ENCODE data around the gene ABCB9. TPM values are rescaled to one million over a fixed set of nuclear protein-coding genes. Genes with fewer than 3 reads are reported as not detected.
A peak's percentile ranks its signal among the peaks of the same experiment; 100 is the strongest.
"Not testable (repeated sequence)": the region's sequence is repeated elsewhere in the genome, so short reads cannot be mapped to it uniquely, and the experiment has no call there.

ABCB9 gene
- total RNA-seq, 1 experiment from 2014 or later: 20.9 TPM

- CTCF ChIA-PET: no interaction called here
- peak; percentile 11; the same call in 1 of the 2 replicates for ATAC-seq
These were observed 57.3 kb downstream of the ABCB9 start for GRCh38 chr12:122908915-122909314.

GRCh38 chr12:122905258-122905657 is 61.0 kb downstream of the ABCB9 start:
- CTCF ChIA-PET; H3K36me3 ChIP-seq (ENCODE audit: low read depth, low read length); H3K4me1 ChIP-seq (ENCODE audit: insufficient read depth, low read length); H3K27me3 ChIP-seq (ENCODE audit: low read length); H3K79me2 ChIP-seq (ENCODE audit: low read length); H3K4me3 ChIP-seq (ENCODE audit: low read length); POLR2A ChIA-PET (ENCODE audit: unreplicated experiment); BruUV-seq (replicated peaks); H3F3A ChIP-seq (ENCODE audit: low read length, unreplicated experiment); H3K9me3 ChIP-seq (ENCODE audit: low read length); H2AFZ ChIP-seq (ENCODE audit: low read length); DNase-seq; H3K9me2 ChIP-seq (replicated peaks; ENCODE audit: low read length); H3K9ac ChIP-seq (ENCODE audit: low read length); ATAC-seq; H3K27ac ChIP-seq (ENCODE audit: low read length); H4K20me1 ChIP-seq (ENCODE audit: low read length); intact Hi-C loops (cut with micrococcal nuclease); H3K4me2 ChIP-seq (ENCODE audit: low read length): not testable (repeated sequence)

More at GRCh38 chr12:122908915-122909314, 57.3 kb downstream of the ABCB9 start:
- Histone ChIP-seq H3K9ac (ENCODE audit: low read length) (no peak overlapping the region), H3K4me3 (ENCODE audit: low read length) (no peak overlapping the region), H3K27me3 (ENCODE audit: low read length) (no peaks in the 10 kb centered on the region), H2AFZ (ENCODE audit: low read length) (no peak overlapping the region), H3K4me2 (ENCODE audit: low read length) (no peak overlapping the region), H3K9me3 (ENCODE audit: low read length) (no peaks in the 10 kb centered on the region), H3F3A (ENCODE audit: low read length, unreplicated experiment) (no peaks in the 10 kb centered on the region), H3K27ac (ENCODE audit: low read length) (no peak overlapping the region), H3K36me3 (ENCODE audit: low read depth, low read length) (no peaks in the 10 kb centered on the region), H4K20me1 (ENCODE audit: low read length) (no peaks in the 10 kb centered on the region), H3K4me1 (ENCODE audit: insufficient read depth, low read length) (no peaks in the 10 kb centered on the region), H3K9me2 (replicated peaks; ENCODE audit: low read length) (no peaks in the 10 kb centered on the region), H3K79me2 (ENCODE audit: low read length) (no peaks in the 10 kb centered on the region)
- POLR2A ChIA-PET (ENCODE audit: unreplicated experiment): no interaction called here
- intact Hi-C loops (cut with micrococcal nuclease): no loop called here
- DNase-seq: peak; percentile 22
- BruUV-seq (replicated peaks): no TSS peak
- no peak for TF ChIP-seq CTCF (conservative IDR thresholded peaks at IDR 0.05; ENCODE audit: low read depth, low read length)
- no peak for TF ChIP-seq EZH2 (IDR thresholded peaks at IDR 0.05; ENCODE audit: low read length, unreplicated experiment)
- TF ChIP-seq EZH2phosphoT487 (IDR thresholded peaks at IDR 0.05; ENCODE audit: borderline replicate concordance, low read length): no peak

GRCh38 chr12:122903693-122904034 is 62.6 kb downstream of the ABCB9 start:
- POLR2A ChIA-PET (ENCODE audit: unreplicated experiment): no interaction called here
- Histone ChIP-seq H3K4me2 (ENCODE audit: low read length) (no peak overlapping the region), H3K36me3 (ENCODE audit: low read depth, low read length) (no peaks in the 10 kb centered on the region), H4K20me1 (ENCODE audit: low read length) (no peaks in the 10 kb centered on the region), H2AFZ (ENCODE audit: low read length) (no peak overlapping the region), H3K4me1 (ENCODE audit: insufficient read depth, low read length) (peaks cover 12% of the 10 kb centered on the region), H3F3A (ENCODE audit: low read length, unreplicated experiment) (no peaks in the 10 kb centered on the region), H3K9me3 (ENCODE audit: low read length) (no peaks in the 10 kb centered on the region), H3K9me2 (replicated peaks; ENCODE audit: low read length) (no peaks in the 10 kb centered on the region), H3K27ac (ENCODE audit: low read length) (no peak overlapping the region), H3K27me3 (ENCODE audit: low read length) (no peaks in the 10 kb centered on the region), H3K4me3 (ENCODE audit: low read length) (no peak overlapping the region), H3K79me2 (ENCODE audit: low read length) (no peaks in the 10 kb centered on the region), H3K9ac (ENCODE audit: low read length) (no peak overlapping the region)
- no peak for ATAC-seq
- no peak for TF ChIP-seq EZH2 (IDR thresholded peaks at IDR 0.05; ENCODE audit: low read length, unreplicated experiment)
- no peak for TF ChIP-seq EZH2phosphoT487 (IDR thresholded peaks at IDR 0.05; ENCODE audit: borderline replicate concordance, low read length)
- no peak for TF ChIP-seq CTCF (conservative IDR thresholded peaks at IDR 0.05; ENCODE audit: low read depth, low read length)
- CTCF ChIA-PET: no interaction called here
- BruUV-seq (replicated peaks): no TSS peak
- intact Hi-C loops (cut with micrococcal nuclease): no loop called here
- no peak for DNase-seq
